GM18505 (cell line): ENCODE results near the gene SETMAR.

Source experiments
- ATAC-seq: cut with Tn5 transposase; IDR thresholded peaks from one replicate; pipeline ENCODE4 v1.9.1; 2021; ENCODE audit not compliant: unreplicated experiment
- POLR2A ChIP-seq: IDR thresholded peaks from 4 replicates; pipeline ENCODE4 v1.6.1; 2011; ENCODE audit warnings: borderline replicate concordance; ENCODE audit not compliant: insufficient read depth, insufficient read length; ENCODE audit errors: extremely low read depth

The SETMAR gene

DNA sequence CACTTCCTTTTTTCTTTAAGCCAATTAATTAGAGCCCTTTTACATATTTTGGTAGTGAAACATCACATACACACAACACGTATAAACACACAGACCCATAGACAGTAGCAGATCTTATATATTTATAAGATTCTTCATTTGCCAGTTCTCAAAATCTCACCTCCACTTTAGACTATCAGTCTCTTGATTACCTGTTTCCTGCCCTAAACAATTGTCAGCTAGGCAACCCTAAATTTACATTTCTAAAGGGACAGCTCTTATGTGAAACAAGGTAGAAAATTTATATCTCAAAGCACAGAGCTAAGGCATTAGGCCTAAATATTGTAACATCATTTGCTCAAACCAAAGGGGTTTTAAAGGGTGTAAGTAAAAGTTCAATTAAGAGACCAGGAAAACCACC lies 28.9 kb downstream of the SETMAR start:
- no peak for TF ChIP-seq POLR2A
- no peak for ATAC-seq

DNA sequence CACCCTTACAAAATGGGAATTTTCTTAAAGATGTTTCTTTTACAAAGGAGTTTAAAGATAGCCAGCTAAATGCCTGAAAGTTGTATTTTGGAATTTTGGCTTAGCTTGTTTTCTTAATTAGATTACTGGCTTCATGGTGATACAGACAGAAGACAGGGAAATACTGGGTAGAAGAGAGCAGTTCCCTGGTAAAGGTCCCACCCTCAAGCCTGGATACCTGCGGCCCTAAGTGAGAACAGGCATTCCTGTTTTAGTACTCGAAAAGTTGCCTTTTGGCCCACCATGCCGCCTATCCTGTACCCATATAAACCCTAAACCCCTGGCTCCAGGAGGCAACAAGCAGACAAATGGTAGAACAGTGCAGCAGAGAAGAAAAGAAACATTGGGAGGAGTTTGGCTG lies 29.4 kb downstream of the SETMAR start:
- ATAC-seq, result no peak
- TF ChIP-seq POLR2A, result no peak

DNA sequence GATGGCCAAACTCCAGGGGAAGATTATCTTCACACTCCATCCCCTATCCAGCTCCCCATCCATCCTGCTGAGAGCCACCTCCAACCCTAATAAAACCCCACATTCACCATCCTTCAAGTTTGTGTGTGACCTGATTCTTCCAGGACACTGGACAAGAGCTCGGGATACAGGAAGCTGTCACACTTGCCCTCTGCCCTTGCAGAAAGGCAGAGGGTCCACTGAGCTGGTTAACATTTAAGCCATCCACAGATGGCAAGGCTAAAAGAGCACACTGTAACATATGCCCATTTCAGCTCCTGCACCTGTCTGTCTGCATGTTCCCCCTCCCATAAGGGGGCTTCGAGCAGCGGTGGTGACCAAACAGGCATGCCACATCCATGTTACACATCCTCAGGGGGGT lies 29.8 kb downstream of the SETMAR start:
- no peak for TF ChIP-seq POLR2A
- ATAC-seq, result no peak

DNA sequence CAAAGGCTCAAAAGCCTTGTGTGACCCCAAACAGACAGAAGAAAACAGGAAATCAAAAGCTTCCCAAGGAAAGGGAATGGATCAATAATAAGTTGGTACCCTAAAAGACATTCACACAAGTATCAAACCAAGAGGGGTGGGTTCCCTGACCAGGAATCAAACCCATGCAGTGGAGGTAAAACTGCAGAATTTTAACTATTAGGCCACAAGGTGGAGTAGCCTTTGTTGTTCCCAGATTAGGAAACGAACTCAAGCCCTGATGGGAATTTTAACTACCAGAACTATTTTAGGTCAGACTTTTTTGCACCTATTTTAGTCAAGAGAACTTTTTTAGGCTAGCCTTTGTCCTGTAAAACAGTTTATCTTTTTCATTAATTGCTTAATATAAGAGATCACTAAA lies 31.4 kb downstream of the SETMAR start:
- no peak for ATAC-seq
- no peak for TF ChIP-seq POLR2A

DNA sequence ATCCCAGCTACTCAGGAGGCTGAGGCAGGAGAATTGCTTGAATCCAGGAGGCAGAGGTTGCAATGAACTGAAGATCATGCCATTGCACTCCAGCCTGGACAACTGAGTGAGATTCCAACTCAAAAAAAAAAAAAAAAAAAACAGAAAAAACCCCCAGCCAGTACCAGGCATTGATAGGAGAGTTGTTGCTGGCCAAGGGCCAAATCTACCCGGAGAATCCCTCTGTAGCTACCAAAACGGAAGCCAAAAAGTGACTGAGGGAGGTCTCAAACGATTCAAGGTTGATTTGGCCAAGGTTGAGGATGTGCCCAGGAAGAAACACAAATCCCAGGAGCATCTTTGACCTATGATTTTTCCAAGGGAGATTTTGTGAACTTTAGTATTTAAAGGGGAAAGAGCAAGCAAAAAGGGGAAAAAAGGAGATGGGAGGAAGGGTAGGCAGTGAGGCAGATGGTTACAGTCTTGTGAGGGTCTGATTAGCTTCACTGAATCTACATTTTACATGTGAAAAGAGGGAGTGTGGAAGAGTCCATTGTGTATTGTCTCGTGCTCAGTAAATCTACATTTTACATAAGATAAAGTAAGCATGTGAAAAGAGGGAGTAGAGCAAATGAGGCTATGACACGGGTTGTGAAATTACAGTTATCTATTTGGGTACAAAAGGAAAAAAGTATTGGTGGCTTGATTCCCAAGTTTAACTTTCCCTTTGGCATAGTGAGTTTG lies 32.8 kb downstream of the SETMAR start:
- TF ChIP-seq POLR2A, result no peak
- ATAC-seq, result no peak

DNA sequence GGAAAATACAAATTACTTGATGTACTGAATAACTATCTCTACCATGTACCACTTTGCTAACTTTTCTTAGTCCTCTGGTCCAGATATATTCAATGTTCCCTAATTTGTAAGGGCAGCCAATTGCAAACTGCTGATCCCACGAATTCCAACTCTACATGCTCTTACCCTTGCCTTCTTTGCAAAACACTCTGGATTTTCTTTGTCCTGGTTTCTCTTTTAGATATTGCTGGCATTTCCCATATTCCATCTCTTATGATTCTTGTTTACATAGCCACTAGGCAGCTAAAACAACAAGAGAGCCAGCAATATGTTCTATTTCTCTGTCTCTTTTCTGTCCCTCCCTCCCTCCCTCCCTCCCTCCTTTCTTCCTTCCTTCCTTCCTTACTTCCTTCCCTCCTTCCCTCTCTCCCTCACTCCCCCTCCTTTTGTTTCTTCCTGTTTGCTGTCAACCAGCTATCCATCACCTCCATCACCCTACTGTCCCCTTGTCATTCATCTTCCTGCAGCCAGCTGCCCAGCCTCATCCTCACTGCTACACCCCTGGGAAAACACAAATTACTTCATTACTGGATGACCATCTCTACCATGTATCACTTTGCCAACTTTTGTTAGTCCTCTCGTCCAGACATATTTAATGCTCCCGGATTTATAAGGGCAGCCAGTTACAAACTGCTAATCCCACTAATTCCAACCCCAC lies 33.8 kb downstream of the SETMAR start:
- no peak for ATAC-seq
- TF ChIP-seq POLR2A, result no peak

DNA sequence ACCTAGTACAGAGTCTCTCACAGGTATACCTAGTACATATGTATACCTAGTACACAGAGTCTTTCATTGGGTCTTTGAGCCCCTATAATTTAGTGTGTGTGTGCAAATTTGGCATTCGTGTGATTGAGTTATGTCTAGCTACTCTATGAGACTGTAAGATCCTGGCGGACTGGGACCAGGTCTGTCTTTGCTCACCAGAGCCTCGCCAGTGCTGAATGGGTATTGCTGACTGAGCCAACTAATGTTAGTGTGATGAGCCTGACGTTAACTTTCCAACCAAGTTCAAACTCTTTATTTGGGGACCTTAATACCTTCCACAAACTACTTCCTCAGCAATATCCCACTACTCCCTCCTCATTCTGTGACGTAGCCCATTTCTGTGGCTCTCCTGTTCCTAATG lies 35.6 kb downstream of the SETMAR start:
- TF ChIP-seq POLR2A, result no peak
- no peak for ATAC-seq

DNA sequence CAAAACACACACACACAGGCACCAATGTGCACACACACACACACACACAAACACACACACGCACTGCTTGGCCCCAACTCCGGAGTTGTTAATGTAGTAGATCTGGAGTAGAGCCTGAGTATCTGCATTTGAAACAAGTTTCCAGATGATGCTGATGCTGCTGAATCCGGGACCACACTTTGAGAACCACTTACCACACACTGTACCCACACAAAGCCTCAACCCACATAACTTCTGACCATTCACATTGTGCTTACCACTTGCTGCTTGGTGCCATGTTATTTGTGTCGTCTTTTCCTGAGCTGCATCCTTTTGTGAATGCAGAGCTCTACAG lies 36.9 kb downstream of the SETMAR start:
- no peak for ATAC-seq
- TF ChIP-seq POLR2A, result no peak

DNA sequence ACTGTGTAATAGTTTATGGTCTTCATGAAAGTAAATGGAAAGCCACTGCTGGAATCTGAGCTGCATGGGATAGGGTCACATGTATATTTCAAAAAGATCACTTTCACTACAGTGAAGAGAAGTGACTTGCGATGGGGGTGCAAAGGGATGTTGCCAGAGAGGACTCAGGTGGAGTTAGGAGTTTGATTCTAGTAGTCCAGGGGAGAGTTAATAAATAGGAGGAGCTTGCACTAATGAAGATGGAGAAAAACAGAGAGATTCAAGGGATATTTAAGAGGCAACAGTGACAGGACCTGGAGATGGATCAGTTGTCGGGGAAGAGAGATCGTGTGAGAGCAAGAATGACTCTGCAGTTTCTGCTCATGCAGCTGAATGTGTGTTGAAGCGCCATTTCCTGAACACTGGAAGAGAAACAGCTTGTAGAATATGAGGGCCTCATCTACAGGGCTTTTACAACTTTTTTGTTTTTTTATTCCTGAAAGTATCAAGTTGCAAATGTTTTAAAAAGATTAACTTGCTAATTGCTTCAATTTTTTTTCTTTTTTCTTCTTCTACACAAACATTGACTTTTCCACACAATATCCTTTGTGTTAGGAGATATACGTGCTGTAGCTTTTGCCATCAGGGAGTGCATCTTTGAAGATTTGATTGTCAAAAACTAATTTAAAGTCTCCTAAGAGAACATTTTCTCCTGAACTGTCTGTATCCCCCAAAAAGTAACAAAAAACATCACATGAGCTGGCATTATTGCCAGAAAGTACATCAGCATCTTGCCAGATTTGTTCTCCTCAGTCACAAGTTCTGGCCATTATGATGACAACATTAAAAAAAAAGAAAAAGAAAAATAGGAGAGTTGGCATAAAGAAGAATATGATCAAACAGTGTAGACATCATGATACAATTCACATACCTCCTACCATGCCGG lies 37.5 kb downstream of the SETMAR start:
- no peak for ATAC-seq
- TF ChIP-seq POLR2A, result no peak

DNA sequence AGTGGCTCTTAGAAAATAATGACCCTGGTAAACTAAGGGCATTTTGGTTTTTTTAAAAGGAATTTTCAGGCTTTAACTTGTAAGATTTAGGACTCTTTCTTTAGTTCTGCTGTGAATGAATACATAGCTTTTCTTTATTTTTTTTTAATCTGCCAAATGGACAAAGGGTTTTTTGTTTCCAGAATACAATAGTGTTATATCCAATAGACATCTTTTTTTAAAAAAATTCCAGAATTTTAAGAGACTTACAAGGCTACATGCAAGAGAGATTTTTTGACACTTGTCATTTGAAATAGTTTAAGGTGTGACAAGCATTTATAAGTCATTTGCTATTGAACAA lies 38.1 kb downstream of the SETMAR start:
- ATAC-seq, result no peak
- no peak for TF ChIP-seq POLR2A

DNA sequence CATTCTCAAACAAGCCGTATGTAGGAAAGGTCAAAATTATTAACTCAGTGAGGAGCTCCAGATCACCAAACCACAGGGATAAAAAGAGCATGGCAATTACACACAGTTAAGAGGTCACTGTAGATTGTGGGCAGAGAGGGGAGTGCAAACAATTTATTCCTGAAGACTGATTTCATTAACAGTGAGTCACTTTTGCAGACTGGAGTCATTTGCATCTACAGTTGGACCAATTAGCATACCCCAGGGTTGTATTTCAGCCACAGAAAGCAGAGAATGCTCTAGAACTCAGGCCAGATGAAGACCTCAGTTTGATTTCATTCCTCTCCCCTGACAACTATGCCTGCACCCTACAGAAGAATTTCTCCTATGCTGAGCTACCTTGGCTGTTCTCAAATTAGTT lies 40.1 kb downstream of the SETMAR start:
- TF ChIP-seq POLR2A, result no peak
- no peak for ATAC-seq

DNA sequence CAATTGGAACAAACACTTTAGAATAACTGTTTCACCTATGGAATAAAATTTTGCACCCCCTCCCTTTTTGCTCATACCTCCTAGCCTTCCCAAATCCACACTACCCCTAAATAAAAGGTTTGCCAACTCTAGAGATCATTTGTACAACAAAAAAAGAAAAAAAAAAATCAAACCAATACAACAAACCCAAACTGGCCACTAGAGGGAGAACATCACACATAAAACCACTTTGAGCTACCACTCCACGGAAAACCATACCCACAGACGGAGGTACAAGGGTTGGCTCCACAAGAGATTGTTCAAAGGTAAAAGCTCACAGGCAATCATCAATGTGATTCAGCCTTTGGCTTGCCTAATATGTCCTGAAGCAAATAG lies 47.6 kb downstream of the SETMAR start:
- ATAC-seq, result peak; percentile 87
- TF ChIP-seq POLR2A, result no peak

DNA sequence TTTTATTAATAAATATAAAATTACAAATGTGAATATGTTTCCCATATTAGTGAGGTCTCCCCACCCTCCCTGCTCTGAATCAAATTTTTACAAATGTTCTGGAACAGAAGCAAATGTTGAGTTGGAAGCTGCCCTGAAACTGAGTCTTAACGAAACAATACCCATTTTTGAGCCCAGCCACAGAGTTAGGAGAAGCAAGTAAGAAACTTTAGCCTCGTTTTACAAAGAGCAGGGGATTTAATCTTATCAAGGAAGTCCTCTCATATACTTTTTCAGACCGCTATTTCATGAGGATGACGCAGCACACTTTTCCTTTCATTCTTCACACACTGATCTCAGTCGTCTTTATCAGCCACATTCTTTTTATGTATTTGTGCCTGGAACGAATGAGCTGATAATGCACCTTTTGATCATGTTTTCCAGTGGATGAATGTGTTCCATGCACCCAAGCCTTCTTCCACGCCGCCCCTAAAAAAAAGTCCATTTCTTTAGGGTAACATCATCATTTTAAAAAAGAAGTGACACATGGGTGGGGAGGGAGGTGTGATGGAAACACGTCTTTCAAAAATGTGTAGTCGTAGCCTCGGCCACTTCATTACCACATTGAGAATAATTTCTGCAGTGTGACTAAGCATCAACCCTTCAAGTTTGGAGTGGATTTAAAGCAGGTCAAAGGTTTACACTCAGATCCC lies 48.1 kb downstream of the SETMAR start:
- ATAC-seq, result peak; percentile 40

More for the DNA sequence above, 48.1 kb downstream of the SETMAR start:
- no peak for TF ChIP-seq POLR2A
